ENCODE results near the gene PPP1R18.
A peak's percentile ranks its signal among the peaks of the same experiment; 100 is the strongest.

Gene PPP1R18

DNA sequence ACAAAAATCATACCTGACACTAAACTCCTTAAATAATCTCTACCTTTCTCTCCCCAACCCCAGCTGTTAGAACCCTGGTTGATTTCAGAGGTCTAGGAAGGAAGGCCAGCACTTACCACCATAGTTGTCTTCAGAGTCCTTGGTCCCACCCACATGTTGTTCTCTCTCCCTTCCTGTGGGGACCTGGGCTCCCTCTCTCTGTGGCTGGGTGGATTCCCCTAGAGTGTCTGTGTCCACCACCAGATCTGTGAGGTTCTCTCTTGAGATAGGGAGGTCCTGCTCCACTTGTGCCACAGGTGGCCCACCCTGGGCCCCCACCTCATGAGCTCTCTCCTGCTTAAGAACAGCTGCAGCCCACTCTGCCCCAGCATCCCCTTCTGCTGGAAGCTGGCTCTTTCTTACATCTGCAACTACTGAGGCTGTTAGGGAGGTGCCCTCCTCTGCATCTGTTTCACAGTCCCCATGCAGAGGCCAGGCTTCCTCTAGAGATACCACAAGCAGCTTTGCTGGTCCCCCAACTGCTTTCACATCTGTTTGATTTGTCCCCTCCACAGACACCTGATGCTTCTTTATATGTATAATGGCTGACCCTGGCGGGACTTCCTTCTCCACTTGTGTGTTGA lies 25.4 kb upstream of the PPP1R18 start:
- H3K9me3 Mint-ChIP-seq = no peaks in the 10 kb centered on the region
- DNase-seq = no peak
- TF ChIP-seq CTCF (IDR thresholded peaks at IDR 0.05) = no peak
- no peak overlapping the region for H3K4me3 Mint-ChIP-seq
- peak overlapping the region; percentile 73 for H3K27ac Mint-ChIP-seq
- H3K4me1 Mint-ChIP-seq = peaks cover 19% of the 10 kb centered on the region
- peaks cover 80% of the 10 kb centered on the region for H3K36me3 Mint-ChIP-seq (ENCODE audit: low read depth)
- peaks cover 3% of the 10 kb centered on the region for H3K27me3 Mint-ChIP-seq (ENCODE audit: low read depth, poor library complexity)

DNA sequence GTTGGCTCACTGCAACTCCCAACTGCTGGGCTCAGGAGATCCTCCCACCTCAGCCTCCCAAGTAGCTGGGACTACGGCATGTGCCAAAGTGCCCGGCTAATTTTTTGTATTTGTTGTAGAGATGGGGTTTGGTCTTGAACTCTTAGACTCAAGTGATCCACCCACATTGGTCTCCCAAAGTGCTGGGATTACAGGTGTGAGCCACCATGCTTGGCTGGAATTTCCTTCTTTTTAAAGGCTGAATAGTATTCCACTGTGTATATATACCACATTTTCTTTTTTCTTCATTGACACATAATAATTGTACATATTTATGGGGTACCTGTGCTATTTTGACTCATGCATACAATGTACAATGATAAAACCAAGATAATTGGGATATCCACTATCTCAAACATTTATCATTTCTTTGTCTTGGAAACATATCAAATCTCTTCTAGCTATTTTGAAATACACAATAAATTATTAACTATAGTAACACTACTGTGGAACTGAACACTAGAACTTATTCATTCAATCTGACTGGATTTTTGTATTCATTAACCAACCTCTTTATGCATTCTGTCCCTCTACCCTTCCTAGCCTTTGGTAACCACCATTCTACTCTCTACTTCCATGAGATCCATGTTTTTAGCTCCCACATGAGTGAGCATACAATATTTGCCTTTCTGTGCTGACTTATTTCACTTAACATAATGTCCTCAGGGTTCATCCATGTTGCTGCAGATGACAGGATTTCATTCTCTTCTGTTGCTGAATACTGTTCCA lies 22.8 kb upstream of the PPP1R18 start:
- peaks cover 3% of the 10 kb centered on the region for H3K27me3 Mint-ChIP-seq (ENCODE audit: low read depth, poor library complexity)
- TF ChIP-seq CTCF (IDR thresholded peaks at IDR 0.05) = no peak
- H3K36me3 Mint-ChIP-seq (ENCODE audit: low read depth) = peaks cover 80% of the 10 kb centered on the region
- peaks cover 5% of the 10 kb centered on the region for H3K4me1 Mint-ChIP-seq
- no peak for DNase-seq
- no peaks in the 10 kb centered on the region for H3K9me3 Mint-ChIP-seq
- H3K27ac Mint-ChIP-seq = no peak overlapping the region
- no peak overlapping the region for H3K4me3 Mint-ChIP-seq

GRCh38 chr6:30707281-30707850 lies 20.9 kb upstream of the PPP1R18 start:
- Mint-ChIP-seq H3K27me3 (ENCODE audit: low read depth, poor library complexity) (peaks cover 3% of the 10 kb centered on the region), H3K27ac (peak overlapping the region; percentile 95), H3K4me1 (peaks cover 5% of the 10 kb centered on the region), H3K9me3 (no peaks in the 10 kb centered on the region), H3K4me3 (no peak overlapping the region), H3K36me3 (ENCODE audit: low read depth) (peaks cover 82% of the 10 kb centered on the region)
- DNase-seq = no peak
- TF ChIP-seq CTCF (IDR thresholded peaks at IDR 0.05) = no peak

GRCh38 chr6:30705620-30706019 lies 19.2 kb upstream of the PPP1R18 start:
- Mint-ChIP-seq H3K9me3 (no peaks in the 10 kb centered on the region), H3K36me3 (ENCODE audit: low read depth) (peaks cover 75% of the 10 kb centered on the region), H3K27me3 (ENCODE audit: low read depth, poor library complexity) (no peaks in the 10 kb centered on the region), H3K27ac (peak overlapping the region; percentile 44), H3K4me1 (peaks cover 5% of the 10 kb centered on the region), H3K4me3 (no peak overlapping the region)
- no peak for DNase-seq
- no peak for TF ChIP-seq CTCF (IDR thresholded peaks at IDR 0.05)

- peaks cover 78% of the 10 kb centered on the region for H3K36me3 Mint-ChIP-seq (ENCODE audit: low read depth)
These were observed 17.4 kb upstream of the PPP1R18 start for GRCh38 chr6:30703821-30704220.

More at GRCh38 chr6:30703821-30704220, 17.4 kb upstream of the PPP1R18 start:
- no peak for TF ChIP-seq CTCF (IDR thresholded peaks at IDR 0.05)
- H3K9me3 Mint-ChIP-seq = no peaks in the 10 kb centered on the region
- peaks cover 5% of the 10 kb centered on the region for H3K4me1 Mint-ChIP-seq
- no peak for DNase-seq
- no peaks in the 10 kb centered on the region for H3K27me3 Mint-ChIP-seq (ENCODE audit: low read depth, poor library complexity)
- H3K4me3 Mint-ChIP-seq = no peak overlapping the region
- no peak overlapping the region for H3K27ac Mint-ChIP-seq
